Fibroblast of lung (primary cell): ENCODE data around the gene SIGLEC9. TPM values are rescaled to one million over a fixed set of nuclear protein-coding genes. Genes with fewer than 3 reads are reported as not detected.
A peak's percentile ranks its signal among the peaks of the same experiment; 100 is the strongest.

Experiments used
- DNase-seq, 2 donors: peaks; one replicate each; pipeline versions ENCODE4 v3.0.0 to v3.0.0-alpha.2; 2010; ENCODE audit warnings: low read depth in 2 of 2
- H2AFZ ChIP-seq: 2 replicates; pipeline ENCODE4 v1.5.1; 2012; ENCODE audit warnings: low read length, control low read depth, inconsistent platforms
- H3K27ac ChIP-seq: 2 replicates; pipeline ENCODE4 v1.5.1; 2011; ENCODE audit warnings: low read length, control low read depth; ENCODE audit not compliant: insufficient read depth
- H3K27me3 ChIP-seq: 2 replicates; pipeline ENCODE4 v1.5.1; 2011; ENCODE audit warnings: mild to moderate bottlenecking, low read length; ENCODE audit not compliant: control insufficient read depth, insufficient read depth
- H3K36me3 ChIP-seq: 2 replicates; pipeline ENCODE4 v1.5.1; 2011; ENCODE audit warnings: low read length; ENCODE audit not compliant: control insufficient read depth, insufficient read depth
- H3K4me1 ChIP-seq: 2 replicates; pipeline ENCODE4 v1.5.1; 2011; ENCODE audit warnings: low read length; ENCODE audit not compliant: control insufficient read depth, insufficient read depth; ENCODE audit errors: extremely low read depth
- H3K4me2 ChIP-seq: 2 replicates; pipeline ENCODE4 v1.5.1; 2011; ENCODE audit warnings: low read length, control low read depth; ENCODE audit not compliant: insufficient read depth; ENCODE audit errors: extremely low read depth
- H3K4me3 ChIP-seq, 4 experiments: fragments of 200-600 bp in 1 of 4; sonication (generic) in 1 of 4; replicated peaks in 1 of 4; 2 replicates each; pipeline ENCODE4 v1.5.1; 2011 to 2016; ENCODE audit warnings: low read length in 4 of 4, low read depth in 3 of 4, mild to moderate bottlenecking in 3 of 4, control low read depth in 2 of 4, inconsistent platforms in 1 of 4, mixed read lengths in 1 of 4; ENCODE audit not compliant: insufficient read depth in 1 of 4; ENCODE audit errors: control extremely low read depth in 1 of 4
- H3K79me2 ChIP-seq: 2 replicates; pipeline ENCODE4 v1.5.1; 2012; ENCODE audit warnings: mild to moderate bottlenecking, low read length, inconsistent platforms; ENCODE audit not compliant: control insufficient read depth, insufficient read depth
- H3K9ac ChIP-seq: 2 replicates; pipeline ENCODE4 v1.5.1; 2011; ENCODE audit warnings: mild to moderate bottlenecking, low read length, control low read depth; ENCODE audit not compliant: insufficient read depth
- H3K9me3 ChIP-seq: 2 replicates; pipeline ENCODE4 v1.5.1; 2012; ENCODE audit warnings: low read depth, low read length; ENCODE audit not compliant: control insufficient read depth, insufficient read depth
- H4K20me1 ChIP-seq: 2 replicates; pipeline ENCODE4 v1.5.1; 2011; ENCODE audit warnings: low read length; ENCODE audit not compliant: control insufficient read depth, insufficient read depth; ENCODE audit errors: extremely low read depth
- EZH2 ChIP-seq: IDR thresholded peaks from 2 replicates; pipeline ENCODE4 v1.5.1; 2012; ENCODE audit warnings: low read length, control low read depth, mild to moderate bottlenecking; ENCODE audit errors: missing control alignments
- polyA plus RNA-seq, 2 donors: library from polyadenylated mRNA; depleted of rRNA in 1 of 2; stranded (reverse) in 1 of 2; unstranded in 1 of 2; fragments of >200 nt; gene quantifications; 2 replicates each; pipeline ENCODE4 v1.2.1, GENCODE V29; 2011 to 2012; ENCODE audit warnings: missing spikeins in 1 of 2
- total RNA-seq: library from RNA; depleted of rRNA; stranded (reverse); fragments of >200 nt; gene quantifications from 2 replicates; pipeline ENCODE4 v1.2.1, GENCODE V29; 2014
- TF ChIP-seq, protein P1 (sequence below), 2 donors: IDR thresholded peaks in 1 of 2; conservative IDR thresholded peaks in 1 of 2; 1 replicate in 1 of 2; 2 replicates in 1 of 2; pipeline ENCODE4 v1.5.1; 2011 to 2012; ENCODE audit warnings: low read length in 2 of 2, control low read depth in 1 of 2, inconsistent platforms in 1 of 2, low read depth in 1 of 2, mild to moderate bottlenecking in 1 of 2

The SIGLEC9 gene
- total and polyA plus RNA-seq, 2 donors (not counting 1 experiment from before 2014, with no cell fraction given), result not detected

GRCh38 chr19:51127755-51128154, 3.0 kb downstream of the SIGLEC9 start:
- Histone ChIP-seq H3K27me3 (no peaks in the 10 kb centered on the region), H3K4me2 (no peak overlapping the region)
- peak in 1 of 2 donors; percentile 10 for DNase-seq

DNA sequence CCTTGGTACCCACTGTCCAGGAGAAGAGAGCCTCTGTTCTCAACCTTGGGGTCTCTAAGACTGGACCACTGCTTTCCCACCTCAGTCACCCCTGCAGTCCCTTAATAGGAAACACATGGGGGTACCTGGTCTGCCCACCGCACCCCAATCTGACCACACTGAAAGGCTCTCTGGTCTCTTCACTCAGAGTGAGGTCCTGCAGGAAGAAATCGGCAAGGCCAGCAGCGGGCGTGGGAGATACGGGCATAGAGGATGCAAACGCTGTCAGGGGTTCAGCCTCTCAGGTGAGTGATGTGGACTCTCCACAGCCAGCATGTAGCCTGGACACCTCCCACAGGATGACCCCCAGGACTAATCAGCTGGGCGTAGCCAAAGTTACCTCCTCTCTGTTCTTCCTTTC, 3.5 kb downstream of the SIGLEC9 start:
- Histone ChIP-seq H3K27me3 (no peaks in the 10 kb centered on the region), H3K36me3 (no peaks in the 10 kb centered on the region), H3K27ac (no peak overlapping the region), H2AFZ (no peak overlapping the region), H3K4me2 (no peak overlapping the region), H3K4me3 (no peak overlapping the region), H3K9ac (no peak overlapping the region), H3K79me2 (no peaks in the 10 kb centered on the region), H3K9me3 (no peaks in the 10 kb centered on the region), H4K20me1 (no peaks in the 10 kb centered on the region), H3K4me1 (no peaks in the 10 kb centered on the region)
- TF ChIP-seq EZH2, result no peak
- TF ChIP-seq, protein P1, sequence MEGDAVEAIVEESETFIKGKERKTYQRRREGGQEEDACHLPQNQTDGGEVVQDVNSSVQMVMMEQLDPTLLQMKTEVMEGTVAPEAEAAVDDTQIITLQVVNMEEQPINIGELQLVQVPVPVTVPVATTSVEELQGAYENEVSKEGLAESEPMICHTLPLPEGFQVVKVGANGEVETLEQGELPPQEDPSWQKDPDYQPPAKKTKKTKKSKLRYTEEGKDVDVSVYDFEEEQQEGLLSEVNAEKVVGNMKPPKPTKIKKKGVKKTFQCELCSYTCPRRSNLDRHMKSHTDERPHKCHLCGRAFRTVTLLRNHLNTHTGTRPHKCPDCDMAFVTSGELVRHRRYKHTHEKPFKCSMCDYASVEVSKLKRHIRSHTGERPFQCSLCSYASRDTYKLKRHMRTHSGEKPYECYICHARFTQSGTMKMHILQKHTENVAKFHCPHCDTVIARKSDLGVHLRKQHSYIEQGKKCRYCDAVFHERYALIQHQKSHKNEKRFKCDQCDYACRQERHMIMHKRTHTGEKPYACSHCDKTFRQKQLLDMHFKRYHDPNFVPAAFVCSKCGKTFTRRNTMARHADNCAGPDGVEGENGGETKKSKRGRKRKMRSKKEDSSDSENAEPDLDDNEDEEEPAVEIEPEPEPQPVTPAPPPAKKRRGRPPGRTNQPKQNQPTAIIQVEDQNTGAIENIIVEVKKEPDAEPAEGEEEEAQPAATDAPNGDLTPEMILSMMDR (conservative IDR thresholded peaks at IDR 0.05 in 1 of 2, IDR thresholded peaks at IDR 0.05 in 1 of 2; ENCODE audit: low read depth in 1 of 2, low read length in 2 of 2), result no peak
- DNase-seq, result no peak

More at GRCh38 chr19:51127755-51128154, 3.0 kb downstream of the SIGLEC9 start:
- H3K4me1 ChIP-seq, result no peaks in the 10 kb centered on the region
- no peaks in the 10 kb centered on the region for H3K36me3 ChIP-seq
- H3K79me2 ChIP-seq, result no peaks in the 10 kb centered on the region
- no peaks in the 10 kb centered on the region for H4K20me1 ChIP-seq
- no peak for TF ChIP-seq EZH2
- no peak overlapping the region for H3K4me3 ChIP-seq
- no peak overlapping the region for H3K9ac ChIP-seq
- no peaks in the 10 kb centered on the region for H3K9me3 ChIP-seq
- H3K27ac ChIP-seq, result no peak overlapping the region
- H2AFZ ChIP-seq, result no peak overlapping the region

- no peak for DNase-seq
- no peak overlapping the region for H3K27ac ChIP-seq
- H3K9ac ChIP-seq, result no peak overlapping the region
- H3K27me3 ChIP-seq, result no peaks in the 10 kb centered on the region
- no peak overlapping the region for H2AFZ ChIP-seq
- H3K4me1 ChIP-seq, result no peaks in the 10 kb centered on the region
- no peak overlapping the region for H3K4me3 ChIP-seq
- H3K9me3 ChIP-seq, result no peaks in the 10 kb centered on the region
- no peak overlapping the region for H3K4me2 ChIP-seq
- no peaks in the 10 kb centered on the region for H3K36me3 ChIP-seq
- no peaks in the 10 kb centered on the region for H3K79me2 ChIP-seq
- TF ChIP-seq, protein P1 (conservative IDR thresholded peaks at IDR 0.05 in 1 of 2, IDR thresholded peaks at IDR 0.05 in 1 of 2; ENCODE audit: low read depth in 1 of 2, low read length in 2 of 2), result no peak
- TF ChIP-seq EZH2, result no peak
- H4K20me1 ChIP-seq, result no peaks in the 10 kb centered on the region
Measured at GRCh38 chr19:51129716-51130115, 5.0 kb downstream of the SIGLEC9 start.
